Activated CD4-positive, alpha-beta T cell treated with anti-CD3 and anti-CD28 coated beads, Interleukin-2, amount 10 ng/mL, durations not matched to agents 7 days and 5 days (primary cell): Measurements from ENCODE around the gene PAK5. TPM values are rescaled to one million over a fixed set of nuclear protein-coding genes. Genes with fewer than 3 reads are reported as not detected.
"Not testable (repeated sequence)": the region's sequence is repeated elsewhere in the genome, so short reads cannot be mapped to it uniquely, and the experiment has no call there.

Source experiments
- CTCF ChIA-PET: fragments of 350-600 bp; sonication (Branson Sonifier 250); formaldehyde crosslinking; loops from one replicate; lab custom pipeline; 2021; ENCODE audit warnings: antibody characterized with exemption; lab: Charles Lee
- POLR2A ChIA-PET: fragments of 350-600 bp; sonication (Branson Sonifier 250); formaldehyde crosslinking; loops from one replicate; lab custom pipeline; 2021; ENCODE audit warnings: antibody characterized with exemption; lab: Charles Lee
- DNase-seq: peaks from one replicate; pipeline ENCODE4 v3.0.0-alpha.2; 2020
- H3K27ac Mint-ChIP-seq: one replicate; pipeline ENCODE4 v1.8.0; 2021; ENCODE audit warnings: mild to moderate bottlenecking, moderate library complexity, mixed read lengths
- H3K27me3 Mint-ChIP-seq: one replicate; pipeline ENCODE4 v1.8.0; 2021; ENCODE audit warnings: mixed read lengths
- H3K36me3 Mint-ChIP-seq: one replicate; pipeline ENCODE4 v1.8.0; 2021; ENCODE audit warnings: low read depth, mixed read lengths
- H3K4me1 Mint-ChIP-seq: one replicate; pipeline ENCODE4 v1.8.0; 2021; ENCODE audit warnings: mixed read lengths
- H3K4me3 Mint-ChIP-seq: one replicate; pipeline ENCODE4 v1.8.0; 2021; ENCODE audit warnings: mild to moderate bottlenecking, moderate library complexity, mixed read lengths
- H3K9me3 Mint-ChIP-seq: one replicate; pipeline ENCODE4 v1.8.0; 2021; ENCODE audit warnings: mixed read lengths
- total RNA-seq, 2 experiments: library from RNA; stranded (reverse); gene quantifications; one replicate each; pipeline ENCODE4 v1.2.3, GENCODE V29; 2021

The PAK5 gene
- total RNA-seq, 2 experiments from 2014 or later, result not detected

- POLR2A ChIA-PET, result no interaction called here
- no peaks in the 10 kb centered on the region for H3K36me3 Mint-ChIP-seq
- H3K27me3 Mint-ChIP-seq, result no peaks in the 10 kb centered on the region
- no peak overlapping the region for H3K4me3 Mint-ChIP-seq
- H3K4me1 Mint-ChIP-seq, result no peaks in the 10 kb centered on the region
- CTCF ChIA-PET, result no interaction called here
- DNase-seq, result no peak
- H3K9me3 Mint-ChIP-seq, result no peaks in the 10 kb centered on the region
- H3K27ac Mint-ChIP-seq, result no peak overlapping the region
These were observed 191.1 kb downstream of the PAK5 start for GRCh38 chr20:9647741-9648140.

DNA sequence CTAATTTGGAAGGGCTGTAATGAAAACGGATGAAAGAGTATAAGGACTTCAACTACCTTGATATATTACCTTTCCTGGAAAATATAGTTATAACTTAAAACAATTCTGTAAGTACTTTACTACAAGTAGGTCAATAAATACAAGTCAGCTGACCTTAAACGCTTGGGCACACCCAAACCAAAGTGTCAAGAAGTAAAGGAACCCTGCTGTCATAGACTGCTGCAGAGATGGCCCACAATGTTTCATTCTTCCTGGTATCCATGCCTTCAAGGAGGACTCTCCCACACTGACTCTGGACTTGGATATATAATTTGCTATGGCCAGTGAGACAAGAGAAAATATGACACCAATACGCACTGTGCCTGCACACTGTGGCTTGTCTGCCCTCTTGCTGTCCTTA lies 192.5 kb downstream of the PAK5 start:
- Mint-ChIP-seq H3K4me3 (no peak overlapping the region), H3K27ac (no peak overlapping the region), H3K36me3 (no peaks in the 10 kb centered on the region), H3K4me1 (no peaks in the 10 kb centered on the region), H3K27me3 (no peaks in the 10 kb centered on the region), H3K9me3 (no peaks in the 10 kb centered on the region)
- no peak for DNase-seq
- CTCF ChIA-PET, result no interaction called here
- POLR2A ChIA-PET, result no interaction called here

GRCh38 chr20:9642882-9643281 lies 196.0 kb downstream of the PAK5 start:
- no peak for DNase-seq
- Mint-ChIP-seq H3K27me3 (no peaks in the 10 kb centered on the region), H3K4me1 (no peaks in the 10 kb centered on the region), H3K9me3 (peaks cover 2% of the 10 kb centered on the region), H3K36me3 (no peaks in the 10 kb centered on the region), H3K27ac (no peak overlapping the region), H3K4me3 (no peak overlapping the region)
- POLR2A ChIA-PET, result no interaction called here
- CTCF ChIA-PET, result no interaction called here

- H3K36me3 Mint-ChIP-seq, H3K9me3 Mint-ChIP-seq, H3K4me1 Mint-ChIP-seq, H3K4me3 Mint-ChIP-seq, H3K27ac Mint-ChIP-seq, H3K27me3 Mint-ChIP-seq, DNase-seq, CTCF ChIA-PET, POLR2A ChIA-PET: not testable (repeated sequence)
These were observed 197.3 kb downstream of the PAK5 start for GRCh38 chr20:9641499-9642000.

DNA sequence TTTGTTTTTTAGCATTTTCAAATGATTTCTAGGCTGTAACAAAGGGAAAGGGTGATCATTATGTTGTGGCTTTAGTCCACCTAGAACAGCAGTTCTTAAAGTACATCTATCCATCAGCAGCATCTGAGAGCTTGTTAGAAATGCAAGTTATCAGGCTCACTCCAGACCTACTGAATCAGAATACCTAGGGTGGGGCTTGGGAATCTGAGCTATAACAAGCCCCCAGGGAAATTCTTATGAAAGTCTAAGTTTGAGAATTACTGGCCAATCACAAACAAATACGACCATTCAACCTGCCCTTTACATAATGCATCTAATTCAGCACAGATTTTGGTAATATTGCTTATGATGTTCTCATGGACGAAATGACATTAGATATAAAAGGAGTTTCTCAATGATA lies 201.0 kb downstream of the PAK5 start:
- no peaks in the 10 kb centered on the region for H3K36me3 Mint-ChIP-seq
- no peak overlapping the region for H3K4me3 Mint-ChIP-seq
- no peak for DNase-seq
- POLR2A ChIA-PET, result no interaction called here
- CTCF ChIA-PET, result interaction anchor here (0.9 kb wide), 1 partner anchor 9 kb away, joined by 3 read pairs; no protein-coding TSS in a partner anchor
- peaks cover 2% of the 10 kb centered on the region for H3K9me3 Mint-ChIP-seq
- H3K27ac Mint-ChIP-seq, result no peak overlapping the region
- H3K27me3 Mint-ChIP-seq, result no peaks in the 10 kb centered on the region
- no peaks in the 10 kb centered on the region for H3K4me1 Mint-ChIP-seq

DNA sequence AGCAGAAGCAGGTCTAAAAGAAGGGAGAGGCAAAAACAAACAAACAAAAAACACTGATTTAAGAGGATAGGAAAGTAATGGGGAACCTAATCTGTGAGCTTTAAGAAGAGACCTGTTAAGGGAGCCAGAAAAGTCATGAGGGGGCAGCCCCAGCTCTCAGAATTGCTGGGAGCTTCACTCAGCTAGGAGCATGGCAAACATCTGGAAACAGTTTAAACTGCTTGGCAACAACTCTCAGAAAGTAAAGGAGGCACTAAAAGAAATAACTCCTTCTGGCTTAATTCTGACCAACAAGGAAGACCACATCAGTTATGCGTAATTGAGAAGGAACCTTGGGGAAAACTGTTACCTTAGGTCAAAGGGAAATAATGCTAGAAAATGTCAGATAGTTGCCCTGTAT lies 203.1 kb downstream of the PAK5 start:
- H3K4me1 Mint-ChIP-seq, result no peaks in the 10 kb centered on the region
- DNase-seq, result no peak
- POLR2A ChIA-PET, result no interaction called here
- CTCF ChIA-PET, result interaction anchor here (0.9 kb wide), 1 partner anchor 16 kb away, joined by 3 read pairs; no protein-coding TSS in a partner anchor
- no peak overlapping the region for H3K4me3 Mint-ChIP-seq
- H3K36me3 Mint-ChIP-seq, result no peaks in the 10 kb centered on the region
- H3K9me3 Mint-ChIP-seq, result peaks cover 2% of the 10 kb centered on the region
- no peaks in the 10 kb centered on the region for H3K27me3 Mint-ChIP-seq
- no peak overlapping the region for H3K27ac Mint-ChIP-seq

GRCh38 chr20:9634327-9634726 lies 204.5 kb downstream of the PAK5 start:
- ChIA-PET POLR2A (no interaction called here), CTCF (no interaction called here)

GRCh38 chr20:9632991-9633390 lies 205.9 kb downstream of the PAK5 start:
- Mint-ChIP-seq H3K27me3 (no peaks in the 10 kb centered on the region), H3K27ac (no peak overlapping the region), H3K9me3 (no peaks in the 10 kb centered on the region), H3K36me3 (no peaks in the 10 kb centered on the region), H3K4me1 (no peaks in the 10 kb centered on the region), H3K4me3 (no peak overlapping the region)
- ChIA-PET CTCF (no interaction called here), POLR2A (no interaction called here)
- no peak for DNase-seq

More at GRCh38 chr20:9634327-9634726, 204.5 kb downstream of the PAK5 start:
- no peak for DNase-seq
- H3K36me3 Mint-ChIP-seq, result no peaks in the 10 kb centered on the region
- H3K9me3 Mint-ChIP-seq, result no peaks in the 10 kb centered on the region
- H3K4me3 Mint-ChIP-seq, result no peak overlapping the region
- H3K4me1 Mint-ChIP-seq, result no peaks in the 10 kb centered on the region
- no peaks in the 10 kb centered on the region for H3K27me3 Mint-ChIP-seq
- H3K27ac Mint-ChIP-seq, result no peak overlapping the region

GRCh38 chr20:9632265-9632664 lies 206.6 kb downstream of the PAK5 start:
- Mint-ChIP-seq H3K4me1 (no peaks in the 10 kb centered on the region), H3K27me3 (no peaks in the 10 kb centered on the region), H3K27ac (no peak overlapping the region), H3K9me3 (no peaks in the 10 kb centered on the region), H3K36me3 (no peaks in the 10 kb centered on the region), H3K4me3 (no peak overlapping the region)
- ChIA-PET POLR2A (no interaction called here), CTCF (no interaction called here)
- DNase-seq, result no peak

DNA sequence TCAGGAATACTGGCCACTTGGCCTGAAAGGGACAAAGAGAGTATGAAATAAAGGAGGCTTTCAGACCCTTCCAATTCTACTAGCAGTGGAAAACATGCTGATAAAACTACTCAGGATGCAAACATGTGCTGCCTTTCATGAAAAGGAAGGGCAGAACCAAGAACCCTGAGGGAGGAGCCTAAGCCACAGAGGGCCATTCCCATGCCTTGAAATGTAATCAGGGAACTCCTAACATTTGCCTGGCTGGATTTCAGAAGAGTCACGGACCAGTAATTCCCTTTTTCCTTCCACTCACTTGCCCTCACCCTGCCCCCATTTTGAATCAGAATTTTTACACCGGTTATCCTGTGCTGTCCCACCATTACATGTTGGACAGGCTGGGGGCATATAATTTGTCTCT lies 208.3 kb downstream of the PAK5 start:
- POLR2A ChIA-PET, result no interaction called here
- Mint-ChIP-seq H3K9me3 (no peaks in the 10 kb centered on the region), H3K4me1 (no peaks in the 10 kb centered on the region), H3K36me3 (no peaks in the 10 kb centered on the region), H3K4me3 (no peak overlapping the region), H3K27ac (no peak overlapping the region), H3K27me3 (no peaks in the 10 kb centered on the region)
- CTCF ChIA-PET, result no interaction called here
- no peak for DNase-seq

DNA sequence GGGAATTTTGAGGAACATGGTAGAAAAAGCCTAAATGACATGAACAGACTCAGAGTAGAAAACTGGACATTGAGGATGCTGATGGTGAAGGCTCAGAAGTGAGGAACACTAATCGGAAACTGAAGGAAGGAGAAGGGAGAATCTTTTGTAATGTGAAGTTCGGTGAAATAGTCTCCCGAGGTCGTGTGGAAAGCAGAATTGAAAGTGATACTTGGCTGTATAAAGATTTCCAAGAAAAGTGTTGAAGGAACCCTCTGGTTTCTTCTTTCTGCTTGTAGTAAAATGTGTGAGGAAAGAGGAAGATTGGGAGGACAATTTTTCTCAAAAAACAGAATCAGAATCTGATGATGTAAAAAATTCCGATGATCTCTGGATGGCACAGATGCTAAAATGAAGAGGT lies 209.0 kb downstream of the PAK5 start:
- Mint-ChIP-seq H3K36me3 (no peaks in the 10 kb centered on the region), H3K4me1 (no peaks in the 10 kb centered on the region), H3K9me3 (no peaks in the 10 kb centered on the region), H3K4me3 (no peak overlapping the region), H3K27ac (no peak overlapping the region), H3K27me3 (no peaks in the 10 kb centered on the region)
- ChIA-PET POLR2A (no interaction called here), CTCF (no interaction called here)
- DNase-seq, result no peak

DNA sequence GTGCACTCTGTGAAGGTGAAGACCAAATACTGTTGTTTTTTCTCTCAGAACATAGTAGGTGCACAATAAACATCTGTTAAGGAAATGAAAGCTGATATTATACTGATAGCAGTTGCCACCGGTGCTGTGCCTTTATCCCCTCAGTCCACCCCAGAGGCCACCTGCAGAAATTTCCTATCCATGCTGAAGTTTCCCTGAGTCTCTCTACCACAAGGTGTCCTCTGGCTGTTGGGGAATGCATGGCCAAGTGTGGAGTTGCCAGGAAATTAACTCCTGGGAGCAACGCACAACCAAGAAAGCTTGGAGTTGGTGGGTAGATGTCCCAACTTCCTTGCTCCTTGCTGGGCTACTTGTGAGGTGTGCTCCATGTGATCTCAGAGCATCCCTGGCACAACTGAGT lies 210.3 kb downstream of the PAK5 start:
- H3K27ac Mint-ChIP-seq, result no peak overlapping the region
- H3K4me3 Mint-ChIP-seq, result no peak overlapping the region
- POLR2A ChIA-PET, result no interaction called here
- DNase-seq, result no peak
- CTCF ChIA-PET, result interaction anchor here (1.0 to 1.3 kb wide), 2 partner anchors 9 to 31 kb away, joined by 3 read pairs; no protein-coding TSS in a partner anchor
- H3K4me1 Mint-ChIP-seq, result no peaks in the 10 kb centered on the region
- no peaks in the 10 kb centered on the region for H3K27me3 Mint-ChIP-seq
- no peaks in the 10 kb centered on the region for H3K9me3 Mint-ChIP-seq
- H3K36me3 Mint-ChIP-seq, result no peaks in the 10 kb centered on the region

DNA sequence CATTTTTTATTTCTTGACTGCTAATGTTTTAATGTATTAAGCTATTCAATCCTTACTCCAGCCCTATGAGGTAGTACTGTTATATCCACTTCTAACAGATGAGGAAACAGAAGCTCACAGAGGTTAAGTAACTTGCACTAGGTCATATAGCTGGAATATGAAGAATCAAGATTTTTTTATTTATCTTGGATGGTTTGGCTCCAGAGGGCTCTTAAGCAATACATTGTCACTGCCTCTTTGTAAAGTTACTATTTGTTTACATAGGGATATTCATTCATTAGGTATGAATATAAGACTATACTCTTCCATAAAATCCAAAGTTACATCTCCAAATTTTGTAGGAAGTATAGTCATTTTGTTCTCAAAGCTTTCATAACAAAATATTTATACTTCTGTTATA lies 210.7 kb downstream of the PAK5 start:
- H3K4me3 Mint-ChIP-seq, result no peak overlapping the region
- H3K4me1 Mint-ChIP-seq, result no peaks in the 10 kb centered on the region
- H3K36me3 Mint-ChIP-seq, result no peaks in the 10 kb centered on the region
- H3K27me3 Mint-ChIP-seq, result no peaks in the 10 kb centered on the region
- no peak overlapping the region for H3K27ac Mint-ChIP-seq
- DNase-seq, result no peak
- ChIA-PET CTCF (interaction anchor here (1.0 to 1.3 kb wide), 2 partner anchors 9 to 31 kb away, joined by 3 read pairs; no protein-coding TSS in a partner anchor), POLR2A (no interaction called here)
- no peaks in the 10 kb centered on the region for H3K9me3 Mint-ChIP-seq

DNA sequence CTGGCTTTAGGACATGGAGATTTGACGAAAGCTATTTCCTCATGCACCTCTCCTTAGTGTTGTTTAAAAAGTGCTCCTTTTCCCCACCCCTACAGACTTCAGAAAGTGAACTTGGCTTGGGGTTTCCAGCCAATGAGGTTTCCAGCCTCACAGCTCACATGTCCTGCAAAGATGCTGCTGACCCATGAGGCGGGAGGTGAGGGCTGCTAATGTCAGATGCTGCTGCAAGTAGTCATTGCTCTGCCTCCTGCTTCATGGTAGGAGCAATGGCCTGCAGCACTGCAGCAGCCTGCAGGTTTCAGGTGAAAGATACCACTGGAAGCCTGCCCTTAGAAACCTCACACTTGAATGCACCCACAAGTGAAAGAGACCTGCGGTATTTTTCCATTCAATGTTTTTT lies 211.7 kb downstream of the PAK5 start:
- no peak overlapping the region for H3K4me3 Mint-ChIP-seq
- ChIA-PET POLR2A (no interaction called here), CTCF (no interaction called here)
- no peaks in the 10 kb centered on the region for H3K36me3 Mint-ChIP-seq
- H3K4me1 Mint-ChIP-seq, result no peaks in the 10 kb centered on the region
- no peak for DNase-seq
- H3K9me3 Mint-ChIP-seq, result no peaks in the 10 kb centered on the region
- H3K27ac Mint-ChIP-seq, result no peak overlapping the region
- H3K27me3 Mint-ChIP-seq, result no peaks in the 10 kb centered on the region
